Bronchial epithelial cell (primary cell): ENCODE measurements around the gene LPO. TPM values are rescaled to one million over a fixed set of nuclear protein-coding genes. Genes with fewer than 3 reads are reported as not detected.

Source experiments
- DNase-seq: peaks from one replicate; pipeline ENCODE4 v3.0.0-alpha.2; 2010; ENCODE audit warnings: low read depth
- FAIRE-seq: peaks from 2 replicates; lab custom pipeline; 2011; peaks lifted over from hg19 to GRCh38; lab: Jason Lieb, UNC
- H3K27me3 ChIP-seq: 2 replicates; pipeline ENCODE4 v1.5.1; 2011; ENCODE audit warnings: low read length; ENCODE audit not compliant: control insufficient read depth, insufficient read depth
- H3K36me3 ChIP-seq: 2 replicates; pipeline ENCODE4 v1.5.1; 2011; ENCODE audit warnings: low read length; ENCODE audit not compliant: control insufficient read depth, insufficient read depth
- H3K4me3 ChIP-seq: 2 replicates; pipeline ENCODE4 v1.5.1; 2011; ENCODE audit warnings: mild to moderate bottlenecking, low read depth, low read length, control low read depth
- CTCF ChIP-seq: IDR thresholded peaks from 2 replicates; pipeline ENCODE4 v1.5.1; 2011; ENCODE audit warnings: mild to moderate bottlenecking, moderate library complexity, low read length, control low read depth, inconsistent platforms; ENCODE audit not compliant: insufficient read depth, severe bottlenecking
- total RNA-seq: library from RNA; depleted of rRNA; stranded (reverse); fragments of >200 nt; gene quantifications from 2 replicates; pipeline ENCODE4 v1.2.1, GENCODE V29; 2014

The LPO gene
- total RNA-seq, 1 donor from 2014 or later = not detected

GRCh38 chr17:58277802-58278595 is 39.6 kb downstream of the LPO start:
- no peak for DNase-seq
- Histone ChIP-seq H3K27me3 (peaks cover 19% of the 10 kb centered on the region), H3K4me3 (no peak overlapping the region), H3K36me3 (no peaks in the 10 kb centered on the region)
- TF ChIP-seq CTCF = no peak
- FAIRE-seq = no peak

GRCh38 chr17:58278661-58279015 is 40.3 kb downstream of the LPO start:
- Histone ChIP-seq H3K27me3 (peaks cover 19% of the 10 kb centered on the region), H3K4me3 (no peak overlapping the region), H3K36me3 (no peaks in the 10 kb centered on the region)
- DNase-seq (no peak), FAIRE-seq (no peak)
- TF ChIP-seq CTCF = no peak

GRCh38 chr17:58279016-58279711 is 40.8 kb downstream of the LPO start:
- Histone ChIP-seq H3K4me3 (no peak overlapping the region), H3K27me3 (peaks cover 22% of the 10 kb centered on the region)
- no peak for FAIRE-seq

DNA sequence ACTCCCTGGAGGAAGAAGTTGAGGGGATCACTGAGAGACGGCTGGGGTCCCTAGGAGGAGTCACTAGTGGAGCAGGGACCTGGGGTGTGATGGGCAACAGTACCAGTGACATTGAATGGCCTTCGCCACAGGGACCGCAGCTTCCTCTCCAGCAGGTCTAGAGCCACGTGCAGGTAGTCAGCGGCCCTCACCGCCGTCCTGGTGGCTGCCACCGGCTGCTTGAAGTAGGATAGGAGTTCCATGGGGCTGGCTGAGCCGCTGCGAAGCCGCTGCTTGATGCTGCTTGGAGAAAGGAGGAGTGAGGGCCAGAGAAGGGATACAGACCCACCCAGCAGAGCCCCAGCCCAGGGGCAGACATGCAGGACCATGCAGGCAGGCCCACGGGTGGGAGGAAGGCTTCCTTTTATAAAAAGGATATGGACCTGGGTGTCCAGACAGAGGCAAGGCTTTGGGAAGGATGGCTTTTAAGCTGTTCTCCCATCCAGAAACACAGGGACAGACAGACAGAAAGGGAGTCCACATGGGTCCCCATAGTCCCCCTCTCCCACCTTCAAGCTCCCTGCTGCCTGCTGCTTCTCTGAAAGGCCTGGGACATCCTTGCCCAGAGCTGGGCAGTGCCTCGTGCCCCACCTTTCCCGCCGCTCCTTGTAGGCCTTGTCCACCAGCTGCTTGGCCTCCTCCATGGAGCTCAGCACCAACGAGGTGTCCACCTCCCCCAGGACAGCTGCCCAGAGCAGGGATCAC is 41.5 kb downstream of the LPO start:
- Histone ChIP-seq H3K27me3 (peaks cover 27% of the 10 kb centered on the region), H3K4me3 (no peak overlapping the region), H3K36me3 (no peaks in the 10 kb centered on the region)
- no peak for FAIRE-seq
- no peak for DNase-seq
- TF ChIP-seq CTCF = no peak

More at GRCh38 chr17:58279016-58279711, 40.8 kb downstream of the LPO start:
- DNase-seq = no peak
- TF ChIP-seq CTCF = no peak
- no peaks in the 10 kb centered on the region for H3K36me3 ChIP-seq

DNA sequence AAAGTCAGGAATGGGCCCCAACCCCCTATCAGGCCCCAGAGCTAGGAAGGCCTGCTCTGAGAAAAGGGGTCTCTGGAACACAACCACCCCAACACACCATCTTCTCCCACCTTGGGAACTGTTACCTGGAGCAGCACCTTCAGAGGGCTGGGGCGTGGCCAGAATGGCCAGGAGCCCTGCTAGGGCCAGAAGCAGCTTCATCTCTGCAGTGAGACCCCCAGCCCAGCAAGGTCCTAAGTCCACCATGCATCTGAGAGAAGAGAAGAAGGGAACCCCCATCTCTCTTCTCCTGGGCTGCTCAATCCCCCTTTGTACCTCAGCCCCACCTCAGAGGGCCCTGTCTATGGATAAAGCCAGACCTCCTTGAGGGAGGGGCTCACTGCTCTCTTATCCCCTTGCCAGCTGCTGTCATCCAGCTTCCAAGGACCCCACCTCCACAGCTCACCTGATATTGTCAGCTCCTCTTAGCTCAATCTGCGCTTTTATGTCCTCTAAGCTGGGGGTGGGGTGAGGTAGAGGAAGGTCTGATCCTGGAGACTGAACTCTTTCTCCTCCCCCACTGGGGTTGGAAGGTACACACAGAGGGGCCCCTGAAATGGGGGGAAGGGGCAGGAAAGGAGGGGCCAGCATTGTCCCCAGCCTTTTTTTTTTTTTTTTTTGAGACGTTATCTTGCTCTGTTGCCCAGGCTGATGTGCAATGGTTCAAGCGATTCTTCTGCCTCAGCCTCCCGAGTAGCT is 42.3 kb downstream of the LPO start, which contains the start of gene MPO:
MPO (minus strand) TSS at position 456 of the 738 bp plus-strand sequence; CDS start at position 279, 177 bp downstream.
- FAIRE-seq (no peak), DNase-seq (no peak)
- no peak within 1 kb of the TSS for H3K4me3 ChIP-seq
- no peaks in the 10 kb centered on the region for H3K36me3 ChIP-seq
- TF ChIP-seq CTCF = no peak
- H3K27me3 ChIP-seq = peaks cover 27% of the 10 kb centered on the region
